GM21528 (cell line): ENCODE measurements around the gene B4GALT6.

Experiments
- ATAC-seq: cut with Tn5 transposase; IDR thresholded peaks from one replicate; pipeline ENCODE4 v1.9.1; 2021; ENCODE audit warnings: mild to moderate bottlenecking, moderate library complexity; ENCODE audit not compliant: unreplicated experiment, low FRiP score

B4GALT6 gene

DNA sequence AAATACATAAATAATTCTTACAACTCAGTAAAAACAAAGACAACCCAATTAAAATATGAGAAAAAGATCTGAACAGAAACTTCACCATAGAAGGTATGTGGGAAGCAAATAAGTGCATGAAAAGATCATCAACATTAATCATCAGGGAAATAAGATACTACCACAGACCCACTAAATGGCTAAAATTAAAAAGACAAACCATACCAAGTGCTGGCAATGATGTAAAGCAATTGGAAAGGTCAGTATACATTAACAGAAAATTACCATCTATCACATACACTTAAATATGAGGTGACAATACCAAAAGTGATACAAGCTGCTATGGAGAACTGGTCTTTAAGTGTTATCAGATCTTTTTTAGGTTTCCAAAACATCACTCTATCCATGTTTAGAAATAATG is 48.0 kb downstream of the B4GALT6 start:
- ATAC-seq, result no peak

DNA sequence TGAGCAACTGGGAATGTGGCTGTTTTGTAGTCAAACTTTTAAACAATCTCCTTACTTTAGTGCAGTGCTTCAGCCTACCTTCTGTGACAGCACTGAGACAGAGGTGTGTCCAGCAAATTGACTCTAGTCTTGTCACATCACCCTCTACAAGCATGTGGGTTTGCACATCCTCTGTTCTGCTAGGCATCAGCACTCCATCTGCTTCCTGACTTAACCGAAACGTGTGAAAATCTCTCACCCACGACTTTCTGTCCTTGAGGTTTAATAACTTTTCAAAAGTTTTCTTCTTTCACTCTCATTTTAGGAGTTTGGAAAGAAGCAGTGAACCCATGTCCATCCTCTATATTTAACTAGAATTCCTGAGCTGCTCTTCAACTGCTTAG is 50.1 kb downstream of the B4GALT6 start:
- ATAC-seq, result peak; percentile 99

DNA sequence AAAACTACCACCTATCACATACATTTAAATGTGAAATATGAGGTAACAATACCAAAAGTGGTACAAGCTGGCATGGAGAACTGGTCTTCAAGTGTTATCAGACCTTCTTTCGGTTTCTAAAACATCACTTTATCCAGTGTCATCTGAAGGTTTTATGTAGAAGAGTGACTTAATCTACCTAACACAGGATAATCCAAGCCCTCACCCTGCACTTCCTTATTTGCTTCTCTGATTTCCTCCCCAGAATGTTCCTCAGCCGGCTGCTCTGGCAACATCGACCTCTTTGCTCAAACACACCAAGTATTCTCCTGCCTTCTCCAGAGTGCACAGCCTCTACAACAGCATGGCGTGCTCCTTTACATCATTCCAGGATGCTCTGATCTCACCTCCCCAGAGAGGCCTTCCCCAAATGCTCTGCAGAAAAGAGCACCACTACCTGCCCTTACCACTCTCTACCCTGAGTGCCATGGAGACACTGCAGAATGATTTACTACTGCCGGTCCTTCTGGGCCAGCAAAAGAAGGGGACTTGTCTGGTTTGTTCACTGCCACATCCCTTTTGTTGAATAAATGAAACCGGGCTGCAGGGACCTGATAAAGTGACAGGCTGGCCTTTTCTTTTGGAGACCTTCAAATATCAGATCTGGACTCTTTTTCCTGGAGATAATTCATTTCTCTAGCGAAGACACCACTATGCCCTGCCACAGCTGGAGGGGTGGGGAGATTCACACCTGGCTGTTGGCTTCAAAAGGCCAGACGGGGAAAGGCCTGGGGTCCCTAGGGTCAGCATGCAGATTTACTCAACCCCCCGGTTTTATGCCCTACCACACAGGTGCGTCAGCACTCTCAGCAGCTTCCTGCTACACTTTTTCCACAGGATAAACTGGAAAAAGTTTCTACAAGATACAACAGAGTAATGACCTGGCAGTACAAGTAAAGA is 50.7 kb downstream of the B4GALT6 start:
- peak; percentile 23 for ATAC-seq

DNA sequence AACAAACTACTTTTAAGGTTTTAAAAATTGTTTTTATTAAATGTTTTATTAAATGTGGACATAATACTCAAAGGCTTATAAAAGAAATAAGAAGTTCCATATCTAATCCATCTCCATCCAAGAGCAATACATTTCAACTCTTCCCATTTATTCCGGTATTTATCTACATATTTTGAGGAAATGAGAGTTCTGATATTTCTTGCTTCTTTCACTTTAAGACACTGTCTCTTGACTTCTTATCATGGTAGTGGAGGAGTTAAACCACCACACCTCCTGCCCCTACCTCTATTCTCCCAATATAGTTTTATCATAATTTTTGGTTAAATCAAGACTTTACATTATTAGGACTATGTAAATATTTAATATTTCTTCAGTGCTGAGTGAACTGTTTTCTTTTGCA is 52.0 kb downstream of the B4GALT6 start:
- ATAC-seq, result no peak

DNA sequence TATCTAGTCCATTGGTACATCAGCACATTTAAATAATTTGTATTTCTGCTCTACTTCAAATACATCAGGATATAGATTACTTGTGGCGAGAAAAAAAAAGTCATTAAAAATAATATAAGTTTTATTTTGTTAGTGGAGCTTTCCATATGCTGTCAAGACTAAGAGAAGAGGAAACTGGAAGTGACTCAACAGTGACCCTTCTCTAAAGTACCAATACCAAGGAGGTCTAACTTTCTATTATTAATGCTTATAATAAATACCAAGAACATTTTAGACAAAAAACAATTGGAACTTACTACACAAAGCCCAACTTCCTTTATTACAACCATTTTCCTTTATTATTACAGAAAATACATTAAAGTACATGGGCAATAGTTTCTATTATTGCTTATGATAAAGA is 52.9 kb downstream of the B4GALT6 start:
- no peak for ATAC-seq

DNA sequence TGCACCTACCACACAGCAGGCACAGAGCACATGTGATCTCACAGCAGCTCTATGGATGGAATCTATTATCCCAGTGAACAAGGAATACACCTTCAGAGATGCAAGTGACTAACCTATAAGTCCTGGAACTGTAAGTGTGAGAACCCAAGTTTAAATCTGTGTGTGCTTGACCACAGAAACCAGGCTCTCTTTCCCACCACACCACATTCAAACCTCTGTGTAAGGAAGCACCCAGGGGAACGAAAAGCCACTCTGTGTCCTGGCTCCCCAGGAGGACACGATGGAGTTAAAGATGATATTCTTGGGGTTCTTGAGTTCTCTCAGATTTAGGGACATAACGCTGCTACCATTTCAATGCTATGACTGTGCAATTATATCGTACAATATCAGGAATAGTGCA is 53.8 kb downstream of the B4GALT6 start:
- ATAC-seq, result no peak

DNA sequence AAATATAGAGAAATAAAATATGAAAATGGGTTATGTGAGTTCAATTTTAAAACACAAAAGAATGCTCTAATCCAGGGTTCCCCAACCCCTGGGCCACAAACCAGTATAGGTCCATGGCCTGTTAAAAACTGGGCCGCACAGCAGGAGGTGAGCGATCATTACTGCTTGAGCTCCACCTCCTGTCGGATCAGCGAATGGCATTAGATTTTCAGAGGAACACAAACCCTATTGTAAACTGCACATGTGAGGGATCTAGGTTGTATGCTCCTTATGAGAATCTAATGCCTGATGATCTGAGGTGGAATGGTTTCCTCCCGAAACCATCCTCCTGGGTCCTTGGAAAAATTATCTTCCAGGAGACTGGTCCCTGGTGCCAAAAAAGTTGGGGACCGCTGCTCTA is 58.0 kb downstream of the B4GALT6 start:
- no peak for ATAC-seq

DNA sequence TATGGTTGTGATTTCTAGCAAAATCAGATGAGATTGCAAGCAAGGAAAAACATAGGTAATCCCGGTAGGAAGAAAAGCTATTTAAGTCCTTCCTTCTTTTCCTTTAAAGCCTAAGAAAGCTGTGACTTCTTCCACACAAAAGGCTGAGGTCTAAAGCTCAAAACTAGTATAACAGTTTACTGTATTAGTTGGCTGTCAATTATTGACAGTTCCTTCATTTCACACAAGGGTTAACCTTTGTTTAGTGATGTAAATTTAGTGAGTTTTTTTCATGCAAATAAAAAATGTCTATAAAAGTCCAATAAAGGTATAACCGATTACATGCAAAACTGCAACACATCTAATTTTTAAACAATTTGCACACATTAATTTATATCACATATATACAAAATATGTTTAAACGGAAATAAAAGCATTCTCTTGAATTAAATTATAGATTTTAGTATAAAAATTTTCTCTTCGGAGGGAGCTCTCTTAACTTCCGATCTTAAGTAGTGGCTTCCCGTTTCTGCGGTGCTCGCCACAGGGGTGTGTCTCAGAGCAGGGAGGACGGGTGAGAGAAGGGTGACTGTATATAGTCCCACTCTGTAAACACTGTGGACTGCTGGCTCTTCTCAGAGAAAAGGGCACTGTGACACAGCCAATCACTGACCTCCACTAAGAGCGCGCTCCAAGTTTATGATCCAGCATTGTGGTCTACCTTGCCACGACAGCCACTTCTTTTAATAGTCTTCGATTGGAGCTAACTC is 59.3 kb downstream of the B4GALT6 start:
- no peak for ATAC-seq

DNA sequence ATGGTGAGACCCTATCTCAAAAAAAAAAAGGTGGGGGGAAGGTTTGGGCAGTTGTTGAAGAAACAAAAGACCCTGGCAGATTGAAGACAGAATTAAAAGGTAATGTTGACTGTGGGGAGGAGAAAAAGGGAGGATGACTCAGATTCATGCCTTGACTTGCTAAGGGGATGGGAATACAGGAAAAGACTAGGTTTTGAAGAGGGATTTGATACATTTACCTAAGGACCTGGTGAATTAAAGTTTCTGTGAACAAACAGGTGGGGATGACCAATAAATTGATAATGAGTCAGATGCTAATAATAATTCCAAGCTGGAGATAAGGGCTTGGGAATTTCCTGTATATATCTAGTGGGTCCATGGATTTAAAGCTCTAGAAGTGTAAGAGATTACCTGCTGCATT is 65.1 kb downstream of the B4GALT6 start:
- no peak for ATAC-seq

DNA sequence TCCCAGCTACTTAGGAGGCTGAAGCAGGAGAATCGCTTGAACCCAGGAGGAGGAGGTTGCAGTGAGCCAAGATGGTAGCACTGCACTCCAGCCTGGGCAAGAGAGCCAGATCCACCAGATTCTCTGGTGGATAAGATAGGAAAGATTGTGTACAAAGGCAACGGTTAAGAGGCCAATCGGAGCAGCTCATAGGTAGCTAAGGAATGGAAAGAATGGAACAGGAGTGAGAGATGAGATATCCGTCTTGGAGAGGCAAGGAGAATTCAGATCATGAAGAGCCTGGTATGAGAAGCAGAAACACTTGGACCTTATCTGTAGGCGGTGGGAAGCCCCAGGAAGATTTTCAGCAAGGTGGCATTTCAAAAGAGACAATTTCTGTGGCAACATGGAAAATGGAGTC is 65.6 kb downstream of the B4GALT6 start:
- no peak for ATAC-seq

DNA sequence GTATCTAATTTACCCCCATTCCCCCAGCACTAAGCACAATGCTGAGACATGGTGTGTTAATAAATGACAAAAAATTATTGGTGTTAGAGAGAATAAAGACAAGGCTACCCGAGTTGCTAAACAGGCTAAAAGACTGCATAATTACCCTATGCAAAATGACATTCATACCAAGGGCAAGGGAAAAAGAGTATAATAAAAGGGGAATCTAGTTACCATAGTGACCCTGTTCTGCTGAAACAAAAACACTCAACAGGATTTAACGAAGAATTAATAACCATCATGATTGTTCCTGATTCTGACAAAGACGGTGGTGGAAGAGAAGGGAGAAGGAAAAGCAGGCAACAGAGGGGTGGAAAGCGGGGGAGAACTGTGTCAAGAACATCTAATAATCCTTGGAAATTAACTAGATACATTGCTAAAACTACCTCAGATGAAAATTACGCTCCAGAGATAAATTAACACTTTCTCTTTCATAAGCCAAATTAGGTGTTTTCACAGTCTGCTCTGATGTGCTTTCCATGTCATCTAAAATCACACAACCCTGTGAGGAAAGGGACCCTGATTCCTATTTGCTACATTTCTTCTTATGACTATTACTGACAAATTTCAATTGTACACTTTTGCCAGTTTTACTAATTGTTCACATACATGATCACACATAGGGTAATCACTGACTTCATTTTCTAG is 67.2 kb downstream of the B4GALT6 start:
- ATAC-seq, result no peak

DNA sequence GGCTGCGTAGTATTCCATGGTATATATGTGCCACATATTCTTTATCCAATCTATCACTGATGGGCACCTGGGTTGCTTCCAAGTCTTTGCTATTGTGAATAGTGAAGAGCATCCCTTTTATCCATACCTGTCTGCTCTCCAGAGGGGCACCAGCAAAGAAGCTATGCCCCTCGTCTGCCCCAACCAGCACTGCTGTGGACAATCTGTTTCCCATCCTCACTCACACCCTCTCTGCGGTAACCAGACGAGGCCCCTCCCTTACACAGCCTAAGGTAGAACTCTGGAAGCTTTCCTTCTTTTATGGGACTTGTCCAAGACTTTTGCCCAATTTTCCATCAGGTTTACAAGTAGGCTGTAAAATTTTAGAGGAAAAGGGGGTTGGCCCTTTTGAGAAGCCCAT is 67.8 kb downstream of the B4GALT6 start:
- no peak for ATAC-seq

DNA sequence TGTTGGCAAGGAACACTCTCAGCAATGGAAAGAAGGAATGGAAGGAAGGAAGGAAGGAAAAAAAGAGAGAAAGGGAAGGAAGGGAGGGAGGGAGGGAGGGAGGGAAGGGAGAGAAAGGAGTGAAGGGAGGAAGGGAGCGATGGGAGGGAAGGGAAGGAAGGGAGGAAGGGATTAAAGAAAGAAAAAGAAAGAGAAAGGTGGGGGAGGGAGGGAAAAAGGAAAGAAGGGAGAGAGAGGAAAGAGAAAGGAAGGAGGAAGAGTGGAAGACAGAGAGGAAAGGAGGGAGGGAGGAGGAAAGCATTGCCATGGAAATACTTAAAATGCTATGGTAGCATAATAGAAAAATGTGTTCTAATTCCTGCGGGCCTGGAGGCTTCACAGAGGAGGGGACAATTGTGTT is 70.3 kb downstream of the B4GALT6 start:
- ATAC-seq, result no peak

DNA sequence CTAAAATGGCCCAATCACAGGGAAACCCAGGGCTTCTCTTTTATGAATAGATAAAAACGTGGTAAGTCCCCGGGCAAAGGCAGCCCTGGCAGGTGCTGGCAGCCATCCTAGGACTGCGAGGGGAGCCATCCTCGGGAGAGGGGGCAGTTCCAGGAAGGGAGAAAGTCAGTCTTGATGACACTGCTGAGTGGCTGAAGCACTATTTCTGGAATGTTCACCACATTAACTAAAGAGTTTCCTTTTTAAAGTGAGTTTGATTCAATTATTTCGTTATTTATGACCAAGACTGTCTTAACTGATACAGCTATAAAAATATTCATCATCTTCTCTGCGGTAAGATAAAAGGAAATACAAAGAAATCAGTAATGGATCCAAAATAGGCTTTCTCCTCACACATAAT is 72.3 kb downstream of the B4GALT6 start:
- ATAC-seq, result no peak

DNA sequence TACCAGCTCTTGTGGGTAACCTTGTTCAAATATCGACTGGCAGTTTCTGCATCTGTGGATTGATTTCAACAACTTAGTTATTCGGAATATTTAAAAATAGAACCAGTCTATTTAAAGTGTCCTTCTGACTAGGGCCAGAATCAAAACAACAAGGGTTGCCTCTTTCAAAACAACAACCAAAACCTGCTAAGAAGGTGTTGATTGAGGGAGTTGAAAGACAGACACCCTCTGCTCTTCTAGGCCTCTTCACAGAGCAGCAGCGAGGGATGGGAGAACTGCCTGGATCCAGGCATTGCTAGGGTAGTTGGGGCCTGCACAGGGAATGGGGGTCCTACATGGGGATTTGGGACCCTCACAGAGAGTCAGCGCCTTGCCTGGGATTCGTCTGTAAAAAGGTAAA is 72.9 kb downstream of the B4GALT6 start:
- ATAC-seq, result no peak

DNA sequence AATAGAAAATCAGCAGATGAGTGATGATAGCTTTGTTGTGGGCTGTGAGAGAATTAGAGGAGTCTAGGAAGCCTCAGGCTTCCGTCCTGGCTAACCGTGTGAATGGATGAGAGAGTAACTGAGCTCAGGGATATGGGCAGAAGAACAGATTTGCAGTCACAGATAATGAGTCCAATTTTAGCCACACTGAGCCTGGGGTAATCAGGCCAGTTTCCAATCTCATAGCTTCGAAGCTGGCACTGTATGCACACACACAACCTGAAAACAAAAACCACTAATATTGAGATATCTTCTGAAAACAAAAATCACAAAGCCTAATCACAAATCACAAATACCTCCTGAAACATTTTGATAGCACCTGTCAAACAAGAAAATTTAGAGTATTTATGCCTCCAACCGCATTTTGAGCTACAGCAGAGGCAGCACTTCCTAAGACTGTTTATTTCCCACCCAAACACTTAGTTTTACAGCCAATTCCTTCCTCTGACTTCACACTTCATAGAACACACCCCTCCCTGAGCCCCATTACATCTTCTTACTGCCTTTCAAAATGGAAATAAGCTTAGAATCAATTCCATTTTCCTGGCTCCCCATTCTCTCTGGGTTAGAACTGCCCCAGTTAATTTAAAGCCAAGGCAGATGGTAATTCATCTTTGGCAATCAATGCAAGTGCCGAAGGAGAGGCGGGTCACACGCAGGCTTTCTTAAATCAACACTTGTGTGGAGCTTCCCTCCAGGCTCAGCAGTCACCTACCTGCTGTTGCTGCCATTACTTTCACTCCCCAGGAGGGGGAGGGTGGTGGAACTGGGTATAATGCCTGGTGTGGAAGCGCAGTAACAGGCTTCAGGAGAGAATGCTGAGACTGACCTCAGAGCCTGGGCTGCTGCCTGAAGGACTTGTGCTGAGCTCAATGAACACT is 73.8 kb downstream of the B4GALT6 start:
- no peak for ATAC-seq

DNA sequence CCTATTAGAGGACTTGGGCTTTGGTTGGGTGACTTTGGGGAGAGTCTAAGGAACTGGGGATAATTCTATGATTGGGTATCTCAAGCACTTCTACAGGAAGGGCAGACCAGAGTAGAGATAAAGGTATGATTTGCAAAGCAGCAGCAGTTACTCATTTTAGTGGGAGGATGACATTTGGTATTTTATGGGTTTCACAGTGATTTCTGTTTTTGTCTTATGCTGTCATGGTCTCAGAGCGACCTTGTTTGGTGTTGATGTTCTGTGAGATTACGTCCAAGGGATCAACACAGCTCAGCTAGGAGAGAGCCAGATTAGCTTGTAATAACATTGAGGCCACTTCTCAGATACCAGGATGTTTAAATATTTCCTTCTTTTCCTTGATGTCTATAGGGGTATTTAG is 74.5 kb downstream of the B4GALT6 start:
- ATAC-seq, result no peak

DNA sequence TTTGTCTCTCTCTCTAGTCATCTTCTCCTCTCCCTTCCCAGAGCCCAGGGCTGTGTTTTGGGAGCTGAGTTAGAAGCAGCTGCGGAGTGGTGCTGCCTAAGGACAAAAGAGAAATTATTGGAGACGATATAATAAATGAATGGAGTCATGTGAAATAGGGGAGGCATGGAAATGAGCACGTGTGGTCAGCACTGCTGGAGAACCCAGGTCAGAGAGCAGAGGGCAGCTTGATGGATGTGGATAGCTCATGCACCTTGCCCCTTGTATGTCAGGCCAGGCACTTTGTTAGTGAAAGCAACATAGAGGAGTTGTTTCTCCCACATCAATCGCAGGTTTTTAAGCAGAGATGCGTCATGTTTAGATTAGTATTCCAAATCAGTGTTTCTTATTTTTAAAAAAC is 77.0 kb downstream of the B4GALT6 start:
- no peak for ATAC-seq

DNA sequence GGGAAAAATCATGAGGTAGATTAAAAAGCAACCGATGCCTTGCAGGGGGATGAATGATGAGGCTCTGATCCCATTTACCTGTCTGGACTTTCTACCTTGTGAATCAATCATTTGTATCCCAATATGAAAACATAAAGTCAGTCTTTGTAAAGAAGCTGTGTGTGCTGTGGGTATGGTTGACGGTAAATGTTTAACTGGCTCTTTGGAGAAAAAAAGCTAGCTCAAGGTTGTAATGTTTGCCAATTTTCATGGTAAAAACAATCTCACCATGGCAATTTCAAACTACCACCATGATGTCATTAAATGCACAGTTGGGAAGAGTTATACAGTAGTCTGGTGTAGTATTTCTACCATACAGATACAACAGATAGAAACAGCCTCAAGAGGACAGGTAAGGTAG is 78.1 kb downstream of the B4GALT6 start:
- ATAC-seq, result no peak

DNA sequence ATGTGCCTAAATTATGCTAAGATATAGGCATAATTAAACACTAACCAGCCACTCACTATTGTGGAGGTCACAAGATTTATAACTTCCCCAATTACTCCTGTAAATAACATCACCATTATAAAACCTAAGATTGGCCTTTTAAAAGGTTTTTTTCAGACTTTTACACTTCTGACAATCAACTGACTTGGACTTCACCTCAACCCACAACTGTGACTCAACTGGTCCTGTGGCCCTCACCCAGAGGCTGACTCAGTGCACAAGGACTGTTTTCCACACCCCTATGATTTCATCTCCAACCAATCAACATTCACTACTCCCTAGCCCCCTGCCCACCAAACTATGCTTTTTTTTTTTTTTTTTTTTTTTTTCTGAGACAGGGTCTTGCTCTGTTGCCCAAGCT is 81.1 kb downstream of the B4GALT6 start:
- ATAC-seq, result no peak
